AG09309 (cell line): ENCODE data around the gene MGMT.

Source experiments
- DNase-seq: peaks from one replicate; pipeline ENCODE4 v3.0.0-alpha.2; 2010; ENCODE audit warnings: low read depth
- H3K4me3 ChIP-seq: 2 replicates; pipeline ENCODE4 v1.5.1; 2011; ENCODE audit warnings: mild to moderate bottlenecking, low read depth, low read length, moderate library complexity; ENCODE audit not compliant: control insufficient read depth
- TF ChIP-seq, protein P1 (sequence below): IDR thresholded peaks from 2 replicates; pipeline ENCODE4 v1.5.1; 2011; ENCODE audit warnings: mild to moderate bottlenecking, low read depth, low read length, inconsistent platforms; ENCODE audit not compliant: insufficient read depth, control insufficient read depth; ENCODE audit errors: missing control alignments

The MGMT gene

DNA sequence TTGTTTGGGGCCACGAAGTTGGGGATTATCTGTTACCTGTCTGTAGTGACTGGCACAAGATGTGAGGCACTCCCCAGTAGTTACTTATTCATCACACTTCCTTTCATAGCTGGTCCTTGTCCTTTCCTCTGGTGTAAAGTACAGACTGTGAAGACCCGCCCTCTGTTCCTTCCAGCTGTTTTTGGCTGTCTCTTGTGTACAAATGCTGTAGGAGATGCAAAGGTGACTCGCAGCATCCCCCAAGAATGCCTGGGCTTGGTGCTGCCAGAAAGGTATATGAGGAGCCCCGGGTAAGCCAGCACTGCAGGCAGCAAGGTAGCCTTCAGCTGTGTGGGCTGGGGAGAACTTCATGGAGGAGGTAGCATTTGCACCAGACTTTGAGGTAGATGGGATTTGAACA, 260.5 kb downstream of the MGMT start:
- no peak overlapping the region for H3K4me3 ChIP-seq
- no peak for DNase-seq
- TF ChIP-seq, protein P1, sequence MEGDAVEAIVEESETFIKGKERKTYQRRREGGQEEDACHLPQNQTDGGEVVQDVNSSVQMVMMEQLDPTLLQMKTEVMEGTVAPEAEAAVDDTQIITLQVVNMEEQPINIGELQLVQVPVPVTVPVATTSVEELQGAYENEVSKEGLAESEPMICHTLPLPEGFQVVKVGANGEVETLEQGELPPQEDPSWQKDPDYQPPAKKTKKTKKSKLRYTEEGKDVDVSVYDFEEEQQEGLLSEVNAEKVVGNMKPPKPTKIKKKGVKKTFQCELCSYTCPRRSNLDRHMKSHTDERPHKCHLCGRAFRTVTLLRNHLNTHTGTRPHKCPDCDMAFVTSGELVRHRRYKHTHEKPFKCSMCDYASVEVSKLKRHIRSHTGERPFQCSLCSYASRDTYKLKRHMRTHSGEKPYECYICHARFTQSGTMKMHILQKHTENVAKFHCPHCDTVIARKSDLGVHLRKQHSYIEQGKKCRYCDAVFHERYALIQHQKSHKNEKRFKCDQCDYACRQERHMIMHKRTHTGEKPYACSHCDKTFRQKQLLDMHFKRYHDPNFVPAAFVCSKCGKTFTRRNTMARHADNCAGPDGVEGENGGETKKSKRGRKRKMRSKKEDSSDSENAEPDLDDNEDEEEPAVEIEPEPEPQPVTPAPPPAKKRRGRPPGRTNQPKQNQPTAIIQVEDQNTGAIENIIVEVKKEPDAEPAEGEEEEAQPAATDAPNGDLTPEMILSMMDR = no peak

DNA sequence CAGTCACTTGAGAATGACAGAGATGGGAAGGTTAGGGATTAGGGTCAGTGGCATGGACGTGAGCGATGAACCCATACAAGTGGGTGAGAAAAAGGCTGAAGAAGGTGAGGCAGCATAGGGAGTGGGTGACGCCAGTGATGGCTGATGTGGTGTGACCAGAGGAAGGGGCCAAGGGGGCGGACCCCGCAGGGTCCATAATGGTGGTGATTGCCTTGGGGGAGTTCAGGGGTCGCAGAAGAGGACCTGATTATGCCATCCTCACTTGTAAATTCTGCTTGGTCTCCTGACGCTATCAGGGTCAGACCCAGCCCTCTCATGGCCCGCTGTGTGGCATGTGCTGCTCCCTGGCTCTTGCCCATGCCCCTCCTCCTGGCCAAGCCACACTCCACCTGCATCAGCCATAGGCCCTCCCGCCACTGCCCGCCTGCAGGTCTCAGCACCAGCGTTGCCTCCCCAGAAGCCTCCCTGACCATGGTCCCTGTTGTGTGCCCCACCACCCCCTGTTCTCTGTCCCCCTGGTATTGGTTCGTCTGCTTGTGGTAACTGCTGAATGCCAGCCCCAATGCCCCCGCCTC, 261.3 kb downstream of the MGMT start:
- no peak for DNase-seq
- H3K4me3 ChIP-seq = no peak overlapping the region
- TF ChIP-seq, protein P1 = no peak

DNA sequence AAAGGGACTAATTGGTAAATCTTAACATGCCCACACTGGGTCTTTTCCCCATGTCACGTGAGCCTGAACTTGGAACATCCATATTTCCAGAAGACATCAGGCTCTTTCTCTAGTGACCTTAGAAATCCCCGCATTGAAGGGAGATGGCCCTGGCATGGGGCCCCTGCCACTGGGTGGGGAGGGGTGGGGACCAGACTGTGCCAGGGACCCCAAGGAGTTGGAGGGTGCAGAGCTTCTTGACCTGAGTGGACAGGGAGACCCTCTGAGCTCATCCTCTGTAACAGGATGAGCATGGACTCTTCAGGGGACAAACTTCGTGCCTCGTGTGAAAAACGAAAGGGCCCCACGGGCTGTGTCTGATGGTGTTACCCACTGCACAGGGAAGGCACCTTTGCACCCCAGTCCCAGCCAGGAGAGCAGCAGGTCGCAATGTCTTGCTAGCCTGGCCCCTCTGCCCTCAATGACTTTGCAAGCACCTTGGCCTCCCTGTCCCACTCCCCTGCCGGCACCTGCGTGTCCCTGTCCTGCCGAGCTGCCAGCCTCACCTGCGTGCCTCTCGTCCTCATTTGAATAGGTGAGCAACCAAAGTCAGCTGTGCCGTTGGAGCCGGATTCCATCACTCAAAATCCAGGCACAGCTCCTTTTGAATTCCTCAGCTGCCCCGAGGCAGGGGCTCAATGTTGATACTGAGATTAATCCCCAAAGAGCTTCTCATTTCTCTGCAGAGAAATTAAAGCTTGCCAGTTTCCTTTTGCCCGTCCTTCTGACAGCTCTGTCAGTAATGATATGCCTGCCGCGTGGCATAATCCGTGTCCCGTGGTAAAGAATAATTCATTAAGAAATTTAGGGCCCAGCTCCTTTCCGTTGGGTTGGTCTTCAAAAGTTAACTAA, 262.1 kb downstream of the MGMT start:
- H3K4me3 ChIP-seq = no peak overlapping the region
- TF ChIP-seq, protein P1 = no peak
- no peak for DNase-seq

DNA sequence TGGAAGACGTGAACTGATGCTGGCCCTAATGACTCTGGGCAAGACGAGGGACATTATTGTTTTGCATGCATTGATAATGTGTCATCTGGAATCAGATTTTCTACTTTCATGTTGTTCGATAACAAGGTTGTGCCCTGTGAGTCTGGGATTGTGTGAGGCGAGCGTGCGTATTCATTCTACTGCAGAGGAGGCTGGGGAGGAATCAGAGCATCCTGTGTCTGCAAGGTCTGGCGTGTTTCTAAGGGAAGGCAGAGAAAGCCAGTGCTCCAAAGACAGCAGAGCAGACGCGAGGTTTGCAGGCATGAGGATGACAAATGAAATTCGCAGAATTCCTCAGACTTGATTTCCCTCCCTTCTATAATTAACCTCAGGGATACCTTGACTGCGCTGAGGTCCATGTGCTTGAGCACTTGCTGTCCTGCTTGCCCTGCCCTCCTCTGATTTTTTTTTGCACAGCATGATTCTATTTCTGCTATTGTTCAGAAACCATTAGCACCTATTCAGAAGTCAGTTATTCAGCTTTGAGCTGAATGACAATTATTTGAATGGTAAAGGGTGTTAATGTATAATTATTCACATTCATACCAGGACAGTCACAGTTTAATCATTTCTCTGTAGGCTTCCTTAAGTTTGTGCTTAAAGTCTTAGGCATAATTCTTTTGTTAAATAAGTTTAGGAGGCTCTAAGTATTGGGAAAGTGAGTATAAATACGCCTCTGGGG, 263.4 kb downstream of the MGMT start:
- DNase-seq = no peak
- TF ChIP-seq, protein P1 = no peak
- no peak overlapping the region for H3K4me3 ChIP-seq

DNA sequence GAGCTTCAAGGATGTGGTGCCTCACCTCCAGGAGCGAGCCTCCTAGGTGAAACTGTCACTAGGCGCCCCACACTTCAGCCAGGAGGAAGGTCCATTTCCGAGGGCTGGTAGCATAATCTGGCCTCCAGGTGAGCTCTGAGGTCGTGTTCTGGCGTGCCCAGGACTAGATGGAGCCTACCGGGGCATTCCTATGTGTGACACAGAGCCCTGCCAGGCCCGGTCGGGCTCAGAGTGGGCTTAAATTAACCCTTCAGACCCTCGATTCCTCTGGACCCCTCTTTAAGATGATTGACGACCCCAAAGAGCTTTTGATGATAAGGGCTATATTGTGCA, 263.9 kb downstream of the MGMT start:
- no peak for DNase-seq
- no peak overlapping the region for H3K4me3 ChIP-seq
- TF ChIP-seq, protein P1 = no peak

DNA sequence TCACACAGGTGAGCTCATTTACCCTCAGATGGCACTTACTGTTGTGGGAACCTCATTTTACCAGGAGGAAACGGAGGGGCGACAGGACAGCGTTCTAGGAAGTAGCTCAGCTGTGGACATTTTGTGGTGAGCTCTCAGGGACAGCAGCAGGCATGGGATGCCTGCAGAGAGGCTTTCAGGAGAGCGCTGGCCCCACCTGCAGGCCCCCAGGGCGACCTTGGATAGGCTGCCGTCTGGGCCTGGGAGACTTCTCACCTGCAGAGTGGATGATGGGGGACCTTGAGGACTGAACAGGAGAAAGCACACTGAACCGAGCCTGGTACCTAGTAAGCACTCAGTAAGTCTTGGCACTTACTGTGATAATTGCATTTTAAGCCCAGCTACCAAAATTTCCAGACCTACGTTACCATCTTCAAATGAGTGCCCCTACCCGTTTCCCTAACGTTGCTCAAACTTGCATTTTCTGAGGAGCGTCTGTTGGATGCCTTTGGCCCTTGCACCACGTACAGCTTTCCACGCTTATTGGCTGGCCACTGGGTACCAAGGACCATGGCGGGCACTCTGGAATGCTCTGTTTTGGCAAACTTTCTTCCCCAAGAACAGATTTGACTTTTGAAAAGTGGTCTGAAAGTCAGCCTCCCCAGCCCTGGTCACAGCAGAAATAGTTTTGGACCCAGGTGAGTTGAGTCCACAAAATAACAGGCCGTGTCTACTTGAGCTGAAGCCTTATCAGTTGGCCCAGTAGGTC, 273.7 kb downstream of the MGMT start:
- H3K4me3 ChIP-seq = no peak overlapping the region
- no peak for DNase-seq
- TF ChIP-seq, protein P1 = no peak
